Epithelial cell of proximal tubule (primary cell): ENCODE results near the gene ZNRD2. TPM values are rescaled to one million over a fixed set of nuclear protein-coding genes. Genes with fewer than 3 reads are reported as not detected.

Experiments used
- DNase-seq: peaks from one replicate; pipeline ENCODE4 v3.0.0-alpha.2; 2011; ENCODE audit warnings: low read depth
- H3K4me3 ChIP-seq: 2 replicates; pipeline ENCODE4 v1.5.1; 2011; ENCODE audit warnings: low read depth, mild to moderate bottlenecking, low read length
- CTCF ChIP-seq: conservative IDR thresholded peaks from 2 replicates; pipeline ENCODE4 v1.5.1; 2012; ENCODE audit warnings: low read depth, mild to moderate bottlenecking, low read length
- total RNA-seq: library from RNA; depleted of rRNA; stranded (reverse); fragments of >200 nt; gene quantifications from 2 replicates; pipeline ENCODE4 v1.2.3, GENCODE V29; 2015

ZNRD2 gene
- total RNA-seq, 1 donor from 2014 or later: 72.0 TPM

GRCh38 chr11:65576867-65577755 lies 6.8 kb downstream of the ZNRD2 start:
- peak overlapping the region; percentile 61 for H3K4me3 ChIP-seq
- no peak for TF ChIP-seq CTCF
- DNase-seq: no peak

- peak overlapping the region; percentile 23 for H3K4me3 ChIP-seq
- TF ChIP-seq CTCF: no peak
Measured at GRCh38 chr11:65577756-65578109, 7.5 kb downstream of the ZNRD2 start.

GRCh38 chr11:65578134-65578533 lies 7.9 kb downstream of the ZNRD2 start:
- no peak for DNase-seq
- H3K4me3 ChIP-seq: no peak overlapping the region
- no peak for TF ChIP-seq CTCF

More at GRCh38 chr11:65577756-65578109, 7.5 kb downstream of the ZNRD2 start:
- DNase-seq: no peak

- no peak for DNase-seq
- H3K4me3 ChIP-seq: no peak overlapping the region
- TF ChIP-seq CTCF: no peak
Measured at GRCh38 chr11:65578667-65579066, 8.4 kb downstream of the ZNRD2 start.

- H3K4me3 ChIP-seq: no peak overlapping the region
- no peak for DNase-seq
- TF ChIP-seq CTCF: no peak
Measured at GRCh38 chr11:65579291-65579690, 9.0 kb downstream of the ZNRD2 start.

GRCh38 chr11:65580031-65580692 lies 9.9 kb downstream of the ZNRD2 start:
- no peak overlapping the region for H3K4me3 ChIP-seq
- no peak for TF ChIP-seq CTCF
- DNase-seq: no peak
